ENCODE measurements around the gene MED27. TPM values are rescaled to one million over a fixed set of nuclear protein-coding genes. Genes with fewer than 3 reads are reported as not detected.
"Not testable (repeated sequence)": the region's sequence is repeated elsewhere in the genome, so short reads cannot be mapped to it uniquely, and the experiment has no call there.

Gene MED27
- total RNA-seq, 2 donors from 2014 or later: 35.4 to 41.9 TPM

GRCh38 chr9:132068605-132069004 lies 11.1 kb downstream of the MED27 start:
- peaks cover 21 to 34% of the 10 kb centered on the region in 2 donors for H3K4me1 Mint-ChIP-seq (ENCODE audit: low read depth in 2 of 2)
- DNase-seq (ENCODE audit: low spot score) (no peak), ATAC-seq (no peak)
- no peaks in the 10 kb centered on the region for H3K27me3 Mint-ChIP-seq
- H3K4me3 Mint-ChIP-seq: no peak overlapping the region
- no peak overlapping the region for H3K27ac Mint-ChIP-seq
- H3K9me3 Mint-ChIP-seq: no peaks in the 10 kb centered on the region
- no peaks in the 10 kb centered on the region for H3K36me3 Mint-ChIP-seq

GRCh38 chr9:132066511-132066910 lies 13.2 kb downstream of the MED27 start:
- no peaks in the 10 kb centered on the region for H3K36me3 Mint-ChIP-seq
- ATAC-seq: no peak
- peaks cover 19 to 36% of the 10 kb centered on the region in 2 donors for H3K4me1 Mint-ChIP-seq (ENCODE audit: low read depth in 2 of 2)
- H3K27ac Mint-ChIP-seq: no peak overlapping the region
- H3K4me3 Mint-ChIP-seq: no peak overlapping the region
- no peak for DNase-seq (ENCODE audit: low spot score)
- no peaks in the 10 kb centered on the region for H3K27me3 Mint-ChIP-seq
- no peaks in the 10 kb centered on the region for H3K9me3 Mint-ChIP-seq

- Mint-ChIP-seq H3K4me3 (no peak overlapping the region), H3K9me3 (no peaks in the 10 kb centered on the region), H3K27me3 (no peaks in the 10 kb centered on the region), H3K36me3 (no peaks in the 10 kb centered on the region), H3K27ac (no peak overlapping the region), H3K4me1 (ENCODE audit: low read depth in 2 of 2) (peaks cover 15 to 32% of the 10 kb centered on the region in 2 donors)
- DNase-seq (ENCODE audit: low spot score): no peak
- ATAC-seq: no peak
Measured at GRCh38 chr9:132066057-132066456, 13.6 kb downstream of the MED27 start.

GRCh38 chr9:132063281-132063680 lies 16.4 kb downstream of the MED27 start:
- Mint-ChIP-seq H3K27ac (no peak overlapping the region), H3K9me3 (peaks cover 8% of the 10 kb centered on the region), H3K4me3 (no peak overlapping the region), H3K27me3 (no peaks in the 10 kb centered on the region), H3K4me1 (ENCODE audit: low read depth in 2 of 2) (peaks cover 3 to 31% of the 10 kb centered on the region in 2 donors), H3K36me3 (peaks cover 13% of the 10 kb centered on the region)
- ATAC-seq (no peak), DNase-seq (ENCODE audit: low spot score) (no peak)

- Mint-ChIP-seq H3K4me1 (ENCODE audit: low read depth in 2 of 2) (peaks cover 0 to 29% of the 10 kb centered on the region in 2 donors), H3K9me3 (peaks cover 8% of the 10 kb centered on the region), H3K27ac (no peak overlapping the region), H3K4me3 (no peak overlapping the region), H3K27me3 (no peaks in the 10 kb centered on the region), H3K36me3 (peaks cover 14% of the 10 kb centered on the region)
- ATAC-seq (no peak), DNase-seq (ENCODE audit: low spot score) (no peak)
Measured at GRCh38 chr9:132062806-132063205, 16.9 kb downstream of the MED27 start.

- Mint-ChIP-seq H3K4me3 (no peak overlapping the region), H3K4me1 (ENCODE audit: low read depth in 2 of 2) (peaks cover 0 to 26% of the 10 kb centered on the region in 2 donors), H3K9me3 (peaks cover 8% of the 10 kb centered on the region), H3K27me3 (no peaks in the 10 kb centered on the region), H3K36me3 (peaks cover 14% of the 10 kb centered on the region), H3K27ac (no peak overlapping the region)
- ATAC-seq (no peak), DNase-seq (ENCODE audit: low spot score) (no peak)
Measured at GRCh38 chr9:132061526-132061925, 18.1 kb downstream of the MED27 start.

GRCh38 chr9:132059361-132059760 lies 20.3 kb downstream of the MED27 start:
- peaks cover 14% of the 10 kb centered on the region for H3K36me3 Mint-ChIP-seq

GRCh38 chr9:132058226-132058625 lies 21.4 kb downstream of the MED27 start:
- not testable (repeated sequence) for H3K4me3 Mint-ChIP-seq; H3K9me3 Mint-ChIP-seq; DNase-seq (ENCODE audit: low spot score); H3K27ac Mint-ChIP-seq; ATAC-seq; H3K27me3 Mint-ChIP-seq
- peaks cover 14% of the 10 kb centered on the region for H3K36me3 Mint-ChIP-seq
- peaks cover 14 to 31% of the 10 kb centered on the region in 2 donors for H3K4me1 Mint-ChIP-seq (ENCODE audit: low read depth in 2 of 2)

More at GRCh38 chr9:132059361-132059760, 20.3 kb downstream of the MED27 start:
- ATAC-seq (no peak), DNase-seq (ENCODE audit: low spot score) (no peak)
- Mint-ChIP-seq H3K27ac (no peak overlapping the region), H3K27me3 (no peaks in the 10 kb centered on the region), H3K4me3 (no peak overlapping the region), H3K9me3 (peaks cover 8% of the 10 kb centered on the region), H3K4me1 (ENCODE audit: low read depth in 2 of 2) (peaks cover 14 to 37% of the 10 kb centered on the region in 2 donors)

- no peak overlapping the region for H3K4me3 Mint-ChIP-seq
- H3K27me3 Mint-ChIP-seq: no peaks in the 10 kb centered on the region
- no peak overlapping the region for H3K27ac Mint-ChIP-seq
- peaks cover 8% of the 10 kb centered on the region for H3K9me3 Mint-ChIP-seq
- H3K36me3 Mint-ChIP-seq: peaks cover 14% of the 10 kb centered on the region
- ATAC-seq (no peak), DNase-seq (ENCODE audit: low spot score) (no peak)
- peaks cover 19 to 27% of the 10 kb centered on the region in 2 donors for H3K4me1 Mint-ChIP-seq (ENCODE audit: low read depth in 2 of 2)
Measured at GRCh38 chr9:132056717-132057560, 22.7 kb downstream of the MED27 start.

- no peak for ATAC-seq
- H3K4me3 Mint-ChIP-seq: no peak overlapping the region
Measured at GRCh38 chr9:132055756-132056155, 23.9 kb downstream of the MED27 start.

GRCh38 chr9:132054024-132054423 lies 25.6 kb downstream of the MED27 start:
- Mint-ChIP-seq H3K4me1 (ENCODE audit: low read depth in 2 of 2) (peaks cover 29 to 31% of the 10 kb centered on the region in 2 donors), H3K9me3 (peaks cover 8% of the 10 kb centered on the region), H3K4me3 (no peak overlapping the region), H3K36me3 (peaks cover 8% of the 10 kb centered on the region), H3K27me3 (no peaks in the 10 kb centered on the region), H3K27ac (no peak overlapping the region)
- ATAC-seq: no peak
- no peak for DNase-seq (ENCODE audit: low spot score)

More at GRCh38 chr9:132055756-132056155, 23.9 kb downstream of the MED27 start:
- DNase-seq (ENCODE audit: low spot score): no peak
- peaks cover 8% of the 10 kb centered on the region for H3K9me3 Mint-ChIP-seq
- H3K27ac Mint-ChIP-seq: no peak overlapping the region
- H3K4me1 Mint-ChIP-seq (ENCODE audit: low read depth in 2 of 2): peaks cover 19 to 27% of the 10 kb centered on the region in 2 donors
- H3K27me3 Mint-ChIP-seq: no peaks in the 10 kb centered on the region
- peaks cover 14% of the 10 kb centered on the region for H3K36me3 Mint-ChIP-seq

- Mint-ChIP-seq H3K27me3 (no peaks in the 10 kb centered on the region), H3K36me3 (no peaks in the 10 kb centered on the region), H3K4me3 (no peak overlapping the region), H3K27ac (no peak overlapping the region), H3K9me3 (no peaks in the 10 kb centered on the region), H3K4me1 (ENCODE audit: low read depth in 2 of 2) (peaks cover 25 to 31% of the 10 kb centered on the region in 2 donors)
- ATAC-seq: no peak
- no peak for DNase-seq (ENCODE audit: low spot score)
Measured at GRCh38 chr9:132049900-132050299, 29.8 kb downstream of the MED27 start.

- no peak overlapping the region for H3K27ac Mint-ChIP-seq
- peaks cover 27% of the 10 kb centered on the region in 2 donors for H3K4me1 Mint-ChIP-seq (ENCODE audit: low read depth in 2 of 2)
- no peaks in the 10 kb centered on the region for H3K27me3 Mint-ChIP-seq
- ATAC-seq (no peak), DNase-seq (ENCODE audit: low spot score) (no peak)
- H3K9me3 Mint-ChIP-seq: no peaks in the 10 kb centered on the region
- no peak overlapping the region for H3K4me3 Mint-ChIP-seq
- no peaks in the 10 kb centered on the region for H3K36me3 Mint-ChIP-seq
Measured at GRCh38 chr9:132049323-132049882, 30.3 kb downstream of the MED27 start.

- Mint-ChIP-seq H3K4me3 (no peak overlapping the region), H3K4me1 (ENCODE audit: low read depth in 2 of 2) (peaks cover 34 to 37% of the 10 kb centered on the region in 2 donors), H3K9me3 (no peaks in the 10 kb centered on the region), H3K27me3 (no peaks in the 10 kb centered on the region), H3K36me3 (no peaks in the 10 kb centered on the region), H3K27ac (no peak overlapping the region)
- no peak for DNase-seq (ENCODE audit: low spot score)
- ATAC-seq: no peak
Measured at GRCh38 chr9:132048201-132048600, 31.5 kb downstream of the MED27 start.

Data from natural killer cell treated with Interleukin-12 subunit alpha and Interleukin-12 subunit beta and Interleukin-15 and Interleukin-18, amount 100 ng/mL, for 72 hours (primary cell).